CD4-positive, alpha-beta memory T cell (primary cell): ENCODE measurements around the gene LCN12. TPM values are rescaled to one million over a fixed set of nuclear protein-coding genes. Genes with fewer than 3 reads are reported as not detected.

ENCODE experiments used
- CTCF ChIA-PET: fragments of 350-600 bp; sonication (Branson Sonifier 250); formaldehyde crosslinking; loops from one replicate; lab custom pipeline; 2021; ENCODE audit warnings: inconsistent platforms; ENCODE audit not compliant: partially characterized antibody; lab: Charles Lee
- POLR2A ChIA-PET: fragments of 350-600 bp; sonication (Branson Sonifier 250); formaldehyde crosslinking; loops from one replicate; lab custom pipeline; 2021; ENCODE audit not compliant: partially characterized antibody; lab: Charles Lee
- DNase-seq, 5 donors: peaks; one replicate each; pipeline versions ENCODE4 v3.0.0 to v3.0.0-alpha.2; 2020 to 2022; ENCODE audit warnings: mixed read lengths in 1 of 5
- H3K27ac ChIP-seq: one replicate; pipeline ENCODE4 v1.7.0; 2013; ENCODE audit warnings: low read depth, low read length
- H3K27me3 ChIP-seq: 2 replicates; pipeline ENCODE4 v1.7.0; 2013; ENCODE audit warnings: mild to moderate bottlenecking, low read length, moderate library complexity; ENCODE audit not compliant: insufficient read depth
- H3K36me3 ChIP-seq: 2 replicates; pipeline ENCODE4 v1.7.0; 2013; ENCODE audit warnings: mild to moderate bottlenecking, low read length, moderate library complexity; ENCODE audit not compliant: insufficient read depth
- H3K4me1 ChIP-seq: 2 replicates; pipeline ENCODE4 v1.7.0; 2013; ENCODE audit warnings: mild to moderate bottlenecking, low read length, moderate library complexity; ENCODE audit not compliant: insufficient read depth
- H3K4me3 ChIP-seq, 2 donors: one replicate each; pipeline ENCODE4 v1.7.0; 2013; ENCODE audit warnings: low read length in 2 of 2, mild to moderate bottlenecking in 1 of 2
- H3K9me3 ChIP-seq, 2 donors: one replicate each; pipeline ENCODE4 v1.7.0; 2013; ENCODE audit warnings: low read length in 2 of 2, control low read depth in 1 of 2; ENCODE audit not compliant: control insufficient read depth in 1 of 2
- H3K27ac Mint-ChIP-seq, 7 donors: one replicate each; pipeline ENCODE4 v1.8.0; 2020 to 2021; ENCODE audit warnings: mixed read lengths in 7 of 7, mild to moderate bottlenecking in 6 of 7, inconsistent platforms in 3 of 7, moderate library complexity in 3 of 7
- H3K27me3 Mint-ChIP-seq, 2 donors: one replicate each; pipeline ENCODE4 v1.8.0; 2020 to 2021; ENCODE audit warnings: mixed read lengths in 2 of 2
- H3K36me3 Mint-ChIP-seq, 2 donors: one replicate each; pipeline ENCODE4 v1.8.0; 2020 to 2021; ENCODE audit warnings: mixed read lengths in 2 of 2, inconsistent platforms in 1 of 2, mild to moderate bottlenecking in 1 of 2
- H3K4me1 Mint-ChIP-seq, 4 donors: one replicate each; pipeline ENCODE4 v1.8.0; 2020 to 2021; ENCODE audit warnings: mixed read lengths in 4 of 4, mild to moderate bottlenecking in 1 of 4
- H3K4me3 Mint-ChIP-seq, 8 donors: one replicate each; pipeline ENCODE4 v1.8.0; 2020 to 2021; ENCODE audit warnings: mixed read lengths in 8 of 8, mild to moderate bottlenecking in 7 of 8, moderate library complexity in 6 of 8, inconsistent platforms in 3 of 8
- H3K9me3 Mint-ChIP-seq, 8 donors: one replicate each; pipeline ENCODE4 v1.8.0; 2020 to 2021; ENCODE audit warnings: mixed read lengths in 8 of 8, mild to moderate bottlenecking in 5 of 8, inconsistent platforms in 3 of 8, moderate library complexity in 1 of 8
- intact Hi-C: fragments of 100-400 bp; cut with micrococcal nuclease; formaldehyde crosslinking; loops from one replicate; pipeline ENCODE4 v1.15.1; 2023
- polyA plus RNA-seq, 2 donors: library from polyadenylated mRNA; unstranded; fragments of 300-500 nt; fragmentation: Illumina TruSeq; gene quantifications; one replicate each; pipeline ENCODE4 v1.2.3, GENCODE V29; 2021
- total RNA-seq, 2 experiments: library from RNA; stranded (reverse); gene quantifications; one replicate each; pipeline ENCODE4 v1.2.3, GENCODE V29; 2021

LCN12 gene
- total and polyA plus RNA-seq, 4 experiments from 2014 or later, result 0.72 to 1.4 TPM; not detected in 2

GRCh38 chr9:136921307-136921706 is 30.8 kb upstream of the LCN12 start:
- peaks cover 55% of the 10 kb centered on the region for H3K36me3 ChIP-seq
- CTCF ChIA-PET, result interaction anchor here (1.0 kb wide), 1 partner anchor 79 kb away, joined by 3 read pairs; no protein-coding TSS in a partner anchor

GRCh38 chr9:136921718-136922117 is 30.4 kb upstream of the LCN12 start:
- H3K27ac Mint-ChIP-seq, result peak overlapping the region in 1 of 7 donors; percentile 25
- Histone ChIP-seq H3K4me1 (no peaks in the 10 kb centered on the region), H3K27ac (no peak overlapping the region), H3K27me3 (no peaks in the 10 kb centered on the region), H3K9me3 (no peaks in the 10 kb centered on the region), H3K36me3 (peaks cover 52% of the 10 kb centered on the region), H3K4me3 (no peak overlapping the region)
- CTCF ChIA-PET, result interaction anchor here (1.0 kb wide), 1 partner anchor 80 kb away, joined by 3 read pairs; no protein-coding TSS in a partner anchor
- no peak for DNase-seq
- H3K4me3 Mint-ChIP-seq, result no peak overlapping the region
- no peaks in the 10 kb centered on the region for H3K27me3 Mint-ChIP-seq
- peaks cover 27 to 46% of the 10 kb centered on the region in 2 donors for H3K36me3 Mint-ChIP-seq
- POLR2A ChIA-PET, result interaction anchor here (0.8 to 1.2 kb wide), 2 partner anchors 20 to 76 kb away, joined by 3 read pairs; no protein-coding TSS in a partner anchor
- H3K9me3 Mint-ChIP-seq, result no peaks in the 10 kb centered on the region
- H3K4me1 Mint-ChIP-seq, result peaks cover 0 to 6% (median 4%) of the 10 kb centered on the region in 4 donors
- intact Hi-C loops, result no loop called here

More at GRCh38 chr9:136921307-136921706, 30.8 kb upstream of the LCN12 start:
- Mint-ChIP-seq H3K4me3 (no peak overlapping the region), H3K36me3 (peaks cover 29 to 46% of the 10 kb centered on the region in 2 donors), H3K9me3 (no peaks in the 10 kb centered on the region), H3K27me3 (no peaks in the 10 kb centered on the region), H3K27ac (no peak overlapping the region), H3K4me1 (peaks cover 0 to 6% (median 4%) of the 10 kb centered on the region in 4 donors)
- DNase-seq, result no peak
- Histone ChIP-seq H3K4me1 (no peaks in the 10 kb centered on the region), H3K4me3 (no peak overlapping the region), H3K27ac (no peak overlapping the region), H3K9me3 (no peaks in the 10 kb centered on the region), H3K27me3 (no peaks in the 10 kb centered on the region)
- POLR2A ChIA-PET, result interaction anchor here (0.8 to 1.2 kb wide), 2 partner anchors 20 to 76 kb away, joined by 3 read pairs; no protein-coding TSS in a partner anchor
- intact Hi-C loops, result no loop called here

GRCh38 chr9:136922540-136922939 is 29.5 kb upstream of the LCN12 start:
- no peaks in the 10 kb centered on the region for H3K27me3 ChIP-seq
- peaks cover 19 to 42% of the 10 kb centered on the region in 2 donors for H3K36me3 Mint-ChIP-seq
- no peak overlapping the region for H3K27ac ChIP-seq
- intact Hi-C loops, result no loop called here
- H3K4me3 Mint-ChIP-seq, result no peak overlapping the region
- peaks cover 0 to 6% (median 4%) of the 10 kb centered on the region in 4 donors for H3K4me1 Mint-ChIP-seq
- H3K9me3 ChIP-seq, result no peaks in the 10 kb centered on the region
- H3K27me3 Mint-ChIP-seq, result no peaks in the 10 kb centered on the region
- CTCF ChIA-PET, result no interaction called here
- no peaks in the 10 kb centered on the region for H3K9me3 Mint-ChIP-seq
- H3K4me1 ChIP-seq, result no peaks in the 10 kb centered on the region
- peak overlapping the region in 2 of 7 donors; percentile 17 to 72 for H3K27ac Mint-ChIP-seq
- H3K36me3 ChIP-seq, result peaks cover 51% of the 10 kb centered on the region
- no peak for DNase-seq
- H3K4me3 ChIP-seq, result no peak overlapping the region
- POLR2A ChIA-PET, result no interaction called here

- H3K36me3 ChIP-seq, result peaks cover 51% of the 10 kb centered on the region
- Mint-ChIP-seq H3K9me3 (no peaks in the 10 kb centered on the region), H3K27ac (peak overlapping the region in 1 of 7 donors; percentile 44)
Measured at GRCh38 chr9:136923881-136924280, 28.2 kb upstream of the LCN12 start.

GRCh38 chr9:136925414-136926153 is 26.5 kb upstream of the LCN12 start:
- POLR2A ChIA-PET, result no interaction called here
- Mint-ChIP-seq H3K27ac (no peak overlapping the region), H3K4me1 (peaks cover 0 to 10% (median 5%) of the 10 kb centered on the region in 4 donors), H3K27me3 (no peaks in the 10 kb centered on the region), H3K4me3 (no peak overlapping the region), H3K9me3 (no peaks in the 10 kb centered on the region), H3K36me3 (peaks cover 7 to 34% of the 10 kb centered on the region in 2 donors)
- Histone ChIP-seq H3K9me3 (no peaks in the 10 kb centered on the region), H3K36me3 (peaks cover 39% of the 10 kb centered on the region), H3K4me1 (no peaks in the 10 kb centered on the region), H3K27ac (no peak overlapping the region), H3K27me3 (no peaks in the 10 kb centered on the region), H3K4me3 (no peak overlapping the region)
- CTCF ChIA-PET, result interaction anchor here (1.0 to 1.4 kb wide), 2 partner anchors 23 to 83 kb away, joined by 3 to 4 read pairs; partner anchors contain the start of gene AJM1
- intact Hi-C loops, result no loop called here
- DNase-seq, result no peak

More at GRCh38 chr9:136923881-136924280, 28.2 kb upstream of the LCN12 start:
- intact Hi-C loops, result no loop called here
- ChIA-PET CTCF (no interaction called here), POLR2A (no interaction called here)
- Mint-ChIP-seq H3K4me3 (no peak overlapping the region), H3K4me1 (peaks cover 0 to 8% (median 4%) of the 10 kb centered on the region in 4 donors), H3K36me3 (peaks cover 14 to 44% of the 10 kb centered on the region in 2 donors), H3K27me3 (no peaks in the 10 kb centered on the region)
- H3K27ac ChIP-seq, result no peak overlapping the region
- H3K4me1 ChIP-seq, result no peaks in the 10 kb centered on the region
- no peak overlapping the region for H3K4me3 ChIP-seq
- H3K9me3 ChIP-seq, result no peaks in the 10 kb centered on the region
- H3K27me3 ChIP-seq, result no peaks in the 10 kb centered on the region
- no peak for DNase-seq

- peaks cover 0 to 10% (median 5%) of the 10 kb centered on the region in 4 donors for H3K4me1 Mint-ChIP-seq
Measured at GRCh38 chr9:136926154-136926704, 25.8 kb upstream of the LCN12 start.

GRCh38 chr9:136926749-136927148 is 25.3 kb upstream of the LCN12 start:
- Histone ChIP-seq H3K4me3 (no peak overlapping the region), H3K9me3 (no peaks in the 10 kb centered on the region), H3K36me3 (peaks cover 28% of the 10 kb centered on the region), H3K4me1 (no peaks in the 10 kb centered on the region), H3K27ac (no peak overlapping the region), H3K27me3 (no peaks in the 10 kb centered on the region)
- intact Hi-C loops, result no loop called here
- H3K9me3 Mint-ChIP-seq, result no peaks in the 10 kb centered on the region
- CTCF ChIA-PET, result interaction anchor here (1.0 to 1.4 kb wide), 3 partner anchors 24 to 84 kb away, joined by 3 to 4 read pairs (median 3); partner anchors contain the start of gene AJM1
- no peaks in the 10 kb centered on the region for H3K27me3 Mint-ChIP-seq
- H3K27ac Mint-ChIP-seq, result no peak overlapping the region
- no peak for DNase-seq
- H3K4me3 Mint-ChIP-seq, result no peak overlapping the region
- POLR2A ChIA-PET, result no interaction called here
- H3K36me3 Mint-ChIP-seq, result peaks cover 7 to 31% of the 10 kb centered on the region in 2 donors
- peaks cover 0 to 10% (median 5%) of the 10 kb centered on the region in 4 donors for H3K4me1 Mint-ChIP-seq

More at GRCh38 chr9:136926154-136926704, 25.8 kb upstream of the LCN12 start:
- H3K4me1 ChIP-seq, result no peaks in the 10 kb centered on the region
- no peaks in the 10 kb centered on the region for H3K27me3 ChIP-seq
- no peak overlapping the region for H3K27ac ChIP-seq
- POLR2A ChIA-PET, result no interaction called here
- no peak overlapping the region for H3K4me3 ChIP-seq
- Mint-ChIP-seq H3K4me3 (no peak overlapping the region), H3K27ac (no peak overlapping the region), H3K9me3 (no peaks in the 10 kb centered on the region), H3K36me3 (peaks cover 7 to 31% of the 10 kb centered on the region in 2 donors), H3K27me3 (no peaks in the 10 kb centered on the region)
- CTCF ChIA-PET, result interaction anchor here (1.0 to 1.4 kb wide), 3 partner anchors 23 to 84 kb away, joined by 3 to 4 read pairs (median 3); partner anchors contain the start of gene AJM1
- intact Hi-C loops, result no loop called here
- no peak for DNase-seq
- no peaks in the 10 kb centered on the region for H3K9me3 ChIP-seq
- H3K36me3 ChIP-seq, result peaks cover 32% of the 10 kb centered on the region
